Mesendoderm (in vitro differentiated cells): ENCODE data around the gene GARIN5B.

Experiments
- DNase-seq: peaks from one replicate; pipeline ENCODE4 v3.0.0; 2013
- H2AK5ac ChIP-seq: 2 replicates; pipeline ENCODE4 v1.6.1; 2013; ENCODE audit warnings: low read length, inconsistent platforms
- H2BK120ac ChIP-seq: 2 replicates; pipeline ENCODE4 v1.6.1; 2013; ENCODE audit warnings: low read depth, mild to moderate bottlenecking, low read length, moderate library complexity, mixed read lengths
- H2BK15ac ChIP-seq: replicated peaks from 2 replicates; pipeline ENCODE4 v1.6.1; 2013; ENCODE audit warnings: low read depth, mild to moderate bottlenecking, moderate library complexity
- H2BK5ac ChIP-seq: 2 replicates; pipeline ENCODE4 v1.6.1; 2013; ENCODE audit warnings: low read length, inconsistent platforms
- H3K18ac ChIP-seq: 2 replicates; pipeline ENCODE4 v1.6.1; 2013; ENCODE audit warnings: mild to moderate bottlenecking, low read length, mixed read lengths
- H3K23ac ChIP-seq: one replicate; pipeline ENCODE4 v1.6.1; 2013; ENCODE audit warnings: low read length
- H3K27ac ChIP-seq: 2 replicates; pipeline ENCODE4 v1.5.1; 2013; ENCODE audit warnings: low read depth, mild to moderate bottlenecking, inconsistent platforms, low read length, moderate library complexity
- H3K27me3 ChIP-seq: 2 replicates; pipeline ENCODE4 v1.6.1; 2013; ENCODE audit warnings: low read length, control low read depth, mild to moderate bottlenecking, inconsistent platforms; ENCODE audit not compliant: insufficient read depth, poor library complexity
- H3K36me3 ChIP-seq: 2 replicates; pipeline ENCODE4 v1.6.1; 2013; ENCODE audit warnings: low read length, inconsistent platforms; ENCODE audit not compliant: control insufficient read depth, insufficient read depth
- H3K4ac ChIP-seq: one replicate; pipeline ENCODE4 v1.6.1; 2013; ENCODE audit warnings: low read depth, mild to moderate bottlenecking, low read length, moderate library complexity
- H3K4me1 ChIP-seq: 2 replicates; pipeline ENCODE4 v1.6.1; 2013; ENCODE audit warnings: low read depth, low read length, inconsistent platforms; ENCODE audit not compliant: control insufficient read depth
- H3K4me2 ChIP-seq: 2 replicates; pipeline ENCODE4 v1.6.1; 2013; ENCODE audit warnings: low read length
- H3K4me3 ChIP-seq: 2 replicates; pipeline ENCODE4 v1.5.1; 2013; ENCODE audit warnings: mild to moderate bottlenecking, low read length
- H3K56ac ChIP-seq: one replicate; pipeline ENCODE4 v1.6.1; 2013; ENCODE audit warnings: low read length
- H3K79me1 ChIP-seq: 2 replicates; pipeline ENCODE4 v1.6.1; 2013; ENCODE audit warnings: low read length, inconsistent platforms
- H3K79me2 ChIP-seq: 2 replicates; pipeline ENCODE4 v1.6.1; 2013; ENCODE audit warnings: mild to moderate bottlenecking, low read length; ENCODE audit not compliant: control insufficient read depth, insufficient read depth
- H3K9ac ChIP-seq: 2 replicates; pipeline ENCODE4 v1.6.1; 2013; ENCODE audit warnings: low read length, inconsistent platforms
- H4K5ac ChIP-seq: one replicate; pipeline ENCODE4 v1.6.1; 2013; ENCODE audit warnings: low read length
- H4K8ac ChIP-seq: one replicate; pipeline ENCODE4 v1.6.1; 2013; ENCODE audit warnings: low read depth, mild to moderate bottlenecking, control low read depth, low read length, moderate library complexity
- WGBS: extraction: QIAGEN DNeasy Blood & Tissue Kit; methylation state at CpG from one replicate; pipeline ENCODE4 v1.1.7; 2013; ENCODE audit warnings: low lambda C conversion rate, missing lambda C conversion rate; ENCODE audit not compliant: insufficient coverage; ENCODE audit errors: extremely low coverage; 5-methylcytosine and 5-hydroxymethylcytosine counted together

GARIN5B gene

DNA sequence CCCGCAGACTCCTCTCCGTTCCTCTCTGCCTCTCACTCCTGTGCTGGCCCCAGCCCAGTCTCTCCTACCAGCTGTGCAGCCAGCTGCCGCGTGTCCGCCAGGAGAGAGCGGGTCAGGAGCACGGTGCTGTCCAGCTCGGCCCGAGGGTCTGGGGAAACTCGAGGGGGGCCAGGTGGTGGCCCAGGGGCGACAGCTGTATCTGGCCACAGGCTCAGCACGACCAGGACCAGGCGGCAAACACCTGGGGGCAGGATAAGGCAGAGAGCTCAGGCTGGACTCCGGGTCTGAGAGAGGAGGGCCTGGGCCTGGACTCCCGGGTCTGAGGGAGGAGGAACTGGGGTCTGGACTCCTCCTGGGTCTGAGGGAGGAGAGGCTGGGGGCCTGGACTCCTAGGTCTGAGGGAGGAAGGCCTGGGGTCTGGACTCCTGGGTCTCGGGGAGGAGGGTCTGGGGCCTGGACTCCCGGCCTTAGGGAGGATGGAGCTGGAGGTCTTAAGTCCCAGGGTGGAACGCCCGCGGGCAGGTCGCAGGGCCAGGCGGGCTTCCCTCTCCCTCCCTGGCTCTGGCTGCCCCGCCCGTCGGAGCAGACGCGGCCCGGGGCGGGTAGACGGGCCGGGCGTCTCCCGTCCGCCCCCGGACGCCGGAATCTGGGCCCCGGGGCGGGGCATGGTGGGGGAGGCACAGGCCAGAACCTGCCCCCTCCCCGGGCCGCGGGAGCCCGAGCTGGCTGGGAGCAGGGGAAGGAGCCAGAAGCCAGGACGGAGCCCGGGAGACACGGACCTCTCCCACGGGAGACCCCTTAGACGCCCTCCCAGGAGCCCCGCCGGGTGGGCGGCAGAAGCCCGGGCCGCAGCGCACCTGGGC, 5.9 kb upstream of the GARIN5B start:
- Histone ChIP-seq H4K8ac (no peak overlapping the region), H2BK5ac (no peak overlapping the region), H3K56ac (peak overlapping the region; percentile 9), H3K4me3 (no peak overlapping the region), H3K4me1 (no peaks in the 10 kb centered on the region), H3K18ac (peak overlapping the region; percentile 5), H3K79me2 (no peaks in the 10 kb centered on the region), H3K27ac (no peak overlapping the region), H3K79me1 (no peaks in the 10 kb centered on the region), H3K9ac (peak overlapping the region; percentile 61), H3K36me3 (no peaks in the 10 kb centered on the region), H2AK5ac (no peak overlapping the region), H2BK120ac (no peak overlapping the region), H3K4ac (no peak overlapping the region), H2BK15ac (no peak overlapping the region), H3K4me2 (peak overlapping the region; percentile 22), H4K5ac (no peak overlapping the region), H3K27me3 (peaks cover 3% of the 10 kb centered on the region), H3K23ac (peak overlapping the region; percentile 24)
- DNase-seq, result peak; percentile 65
- WGBS, result no CpG with 5 or more reads among the region's 54 CpGs

DNA sequence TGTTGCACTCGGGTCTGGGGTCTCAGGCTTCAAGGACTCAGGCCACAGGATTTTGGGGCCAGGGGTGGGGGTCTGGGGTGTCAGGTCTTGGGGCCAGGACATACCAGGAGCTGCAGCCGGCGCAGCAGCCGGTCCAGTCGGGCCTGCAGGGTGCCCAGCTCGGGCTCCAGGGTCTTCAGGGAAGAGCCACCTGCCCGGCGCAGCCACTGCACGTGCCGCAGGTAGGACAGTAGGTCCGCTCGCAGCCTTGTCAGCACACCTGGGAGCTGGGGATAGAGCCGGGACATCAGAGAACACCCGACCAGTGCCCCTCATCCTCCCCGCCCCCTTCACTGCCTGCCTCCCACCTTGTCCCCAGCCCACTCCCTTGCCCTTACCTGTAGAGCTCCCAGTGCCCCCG, 5.0 kb upstream of the GARIN5B start:
- Histone ChIP-seq H2BK5ac (no peak overlapping the region), H3K4me2 (no peak overlapping the region), H3K27ac (no peak overlapping the region), H3K36me3 (no peaks in the 10 kb centered on the region), H4K5ac (no peak overlapping the region), H3K4ac (no peak overlapping the region), H3K27me3 (peaks cover 3% of the 10 kb centered on the region), H3K56ac (no peak overlapping the region), H3K79me1 (no peaks in the 10 kb centered on the region), H3K4me1 (no peaks in the 10 kb centered on the region), H4K8ac (no peak overlapping the region), H2AK5ac (no peak overlapping the region), H2BK15ac (no peak overlapping the region), H3K18ac (no peak overlapping the region), H3K23ac (no peak overlapping the region), H2BK120ac (no peak overlapping the region), H3K4me3 (no peak overlapping the region), H3K9ac (no peak overlapping the region), H3K79me2 (no peaks in the 10 kb centered on the region)
- no peak for DNase-seq
- WGBS, result no CpG with 5 or more reads among the region's 16 CpGs

DNA sequence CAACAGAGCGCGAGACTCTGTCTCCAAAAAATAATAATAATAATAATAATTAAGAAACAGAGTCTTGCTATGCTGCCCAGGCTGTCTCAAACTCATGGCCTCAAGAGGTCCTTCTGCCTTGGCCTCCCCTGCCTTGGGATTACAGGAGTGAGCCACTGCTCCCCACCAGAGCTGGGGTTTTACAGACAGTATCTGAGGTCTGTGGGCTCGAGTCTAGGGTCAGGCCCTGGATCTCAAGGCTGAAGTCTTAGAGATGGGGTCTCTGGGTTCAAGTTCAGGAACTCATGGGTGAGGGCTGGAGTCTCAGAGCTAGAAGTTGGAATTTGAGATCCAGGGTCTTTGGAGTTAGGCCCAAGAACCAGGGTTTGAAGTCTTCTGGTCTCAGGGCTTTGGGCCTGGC, 3.7 kb upstream of the GARIN5B start:
- no peak overlapping the region for H3K56ac ChIP-seq
- no peak overlapping the region for H4K5ac ChIP-seq
- H2AK5ac ChIP-seq, result no peak overlapping the region
- no peak overlapping the region for H4K8ac ChIP-seq
- peaks cover 3% of the 10 kb centered on the region for H3K27me3 ChIP-seq
- H3K4ac ChIP-seq, result no peak overlapping the region
- H3K18ac ChIP-seq, result no peak overlapping the region
- no peaks in the 10 kb centered on the region for H3K4me1 ChIP-seq
- no peak overlapping the region for H3K23ac ChIP-seq
- H3K79me1 ChIP-seq, result no peaks in the 10 kb centered on the region
- no peaks in the 10 kb centered on the region for H3K36me3 ChIP-seq
- DNase-seq, result no peak
- H3K9ac ChIP-seq, result no peak overlapping the region
- no CpG with 5 or more reads among the region's 3 CpGs for WGBS
- H3K79me2 ChIP-seq, result no peaks in the 10 kb centered on the region
- no peak overlapping the region for H2BK5ac ChIP-seq
- H2BK15ac ChIP-seq, result no peak overlapping the region
- no peak overlapping the region for H3K27ac ChIP-seq
- H3K4me3 ChIP-seq, result no peak overlapping the region
- no peak overlapping the region for H2BK120ac ChIP-seq
- H3K4me2 ChIP-seq, result no peak overlapping the region

DNA sequence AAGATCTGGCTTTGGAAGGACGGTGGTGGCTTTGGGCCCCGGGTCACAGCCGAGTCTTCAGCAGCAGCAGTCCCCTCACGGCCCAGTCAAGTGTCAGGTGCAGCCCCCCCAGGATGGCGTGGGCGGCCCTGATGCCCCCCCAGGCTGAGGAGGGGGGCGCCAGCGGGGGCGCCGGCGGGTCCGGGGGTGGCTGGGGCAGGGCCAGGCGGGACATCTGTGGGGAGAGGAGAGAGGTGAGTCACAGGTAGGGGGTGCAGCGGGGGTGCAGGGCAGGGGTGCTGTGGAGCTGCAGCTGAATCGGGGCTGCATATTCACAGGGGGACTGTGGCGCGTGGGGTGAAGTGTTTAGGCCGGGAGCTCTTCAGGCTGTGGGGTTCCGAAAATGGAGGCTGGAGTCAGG, 2.9 kb upstream of the GARIN5B start:
- WGBS, result no CpG with 5 or more reads among the region's 19 CpGs
- Histone ChIP-seq H2BK5ac (no peak overlapping the region), H3K4me1 (no peaks in the 10 kb centered on the region)

DNA sequence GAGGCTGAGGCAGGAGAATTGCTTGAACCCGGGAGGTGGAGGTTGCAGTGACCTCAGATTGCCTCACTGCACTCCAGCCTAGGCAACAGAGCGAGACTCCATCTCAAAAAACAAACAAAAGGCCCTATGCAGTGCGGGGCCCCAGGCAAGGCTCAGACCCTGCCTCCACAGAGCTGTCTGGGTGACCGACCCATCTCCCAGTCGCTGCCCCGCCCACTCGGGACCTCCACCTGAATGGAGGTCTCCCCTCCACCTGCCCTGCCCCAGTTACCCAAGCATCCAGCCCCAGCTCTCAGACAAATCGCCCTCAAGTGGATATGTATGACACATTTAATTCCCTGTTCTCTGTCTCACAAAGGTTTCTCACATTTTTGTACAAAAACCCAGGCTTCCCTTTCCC, 2.2 kb upstream of the GARIN5B start:
- Histone ChIP-seq H4K5ac (no peak overlapping the region), H3K56ac (no peak overlapping the region)

More for the DNA sequence above, 2.9 kb upstream of the GARIN5B start:
- Histone ChIP-seq H3K27me3 (peaks cover 1% of the 10 kb centered on the region), H2BK15ac (no peak overlapping the region), H2BK120ac (no peak overlapping the region), H4K5ac (no peak overlapping the region), H3K4ac (no peak overlapping the region), H4K8ac (no peak overlapping the region), H3K27ac (no peak overlapping the region), H3K79me1 (no peaks in the 10 kb centered on the region), H3K23ac (no peak overlapping the region), H3K4me3 (no peak overlapping the region), H3K36me3 (no peaks in the 10 kb centered on the region), H3K9ac (no peak overlapping the region), H3K79me2 (no peaks in the 10 kb centered on the region), H3K56ac (no peak overlapping the region), H2AK5ac (no peak overlapping the region), H3K18ac (no peak overlapping the region), H3K4me2 (no peak overlapping the region)
- no peak for DNase-seq

More for the DNA sequence above, 2.2 kb upstream of the GARIN5B start:
- H3K4me2 ChIP-seq, result no peak overlapping the region
- no peak for DNase-seq
- no peak overlapping the region for H2BK15ac ChIP-seq
- no peaks in the 10 kb centered on the region for H3K4me1 ChIP-seq
- no peak overlapping the region for H3K9ac ChIP-seq
- no peaks in the 10 kb centered on the region for H3K27me3 ChIP-seq
- no peaks in the 10 kb centered on the region for H3K36me3 ChIP-seq
- no peaks in the 10 kb centered on the region for H3K79me2 ChIP-seq
- H4K8ac ChIP-seq, result no peak overlapping the region
- no CpG with 5 or more reads among the region's 8 CpGs for WGBS
- H3K23ac ChIP-seq, result no peak overlapping the region
- no peak overlapping the region for H3K27ac ChIP-seq
- H3K4me3 ChIP-seq, result no peak overlapping the region
- no peak overlapping the region for H3K4ac ChIP-seq
- no peak overlapping the region for H3K18ac ChIP-seq
- no peaks in the 10 kb centered on the region for H3K79me1 ChIP-seq
- no peak overlapping the region for H2BK5ac ChIP-seq
- H2AK5ac ChIP-seq, result no peak overlapping the region
- H2BK120ac ChIP-seq, result no peak overlapping the region
